SK-N-DZ (cell line): ENCODE data around the gene KCNIP4.
"Not testable (repeated sequence)": the region's sequence is repeated elsewhere in the genome, so short reads cannot be mapped to it uniquely, and the experiment has no call there.

Source experiments
- DNase-seq: peaks from one replicate; pipeline ENCODE4 v3.0.0-alpha.2; 2015; ENCODE audit warnings: low spot score

The KCNIP4 gene

DNA sequence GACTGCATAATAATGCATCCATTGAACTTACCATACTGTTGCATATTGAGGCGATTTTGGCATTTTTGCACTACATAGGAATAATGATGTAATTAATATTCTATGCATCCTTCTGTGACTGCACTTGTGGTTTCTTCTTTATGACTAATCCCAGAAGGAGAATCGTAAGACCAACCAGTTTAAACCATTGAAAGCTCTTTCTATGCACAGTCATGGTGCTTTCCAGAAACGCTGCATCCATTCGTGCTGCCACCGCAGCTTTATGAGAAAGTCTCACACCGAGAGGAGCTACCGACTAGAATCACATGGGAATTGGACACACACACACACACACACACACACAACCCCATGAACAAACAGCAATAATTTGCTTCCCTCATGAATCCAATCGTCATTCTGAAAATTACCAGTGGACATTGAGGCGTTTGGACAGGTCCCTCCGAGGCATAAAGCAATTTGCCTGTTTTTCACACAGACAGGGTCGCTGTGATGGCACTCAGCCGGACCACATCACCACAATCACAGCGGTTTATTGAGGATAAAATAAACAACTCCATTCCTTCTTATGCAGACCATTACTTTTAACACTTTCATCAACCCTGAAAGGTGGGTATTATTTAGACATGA is 1184.1 kb downstream of the KCNIP4 start:
- DNase-seq: no peak

DNA sequence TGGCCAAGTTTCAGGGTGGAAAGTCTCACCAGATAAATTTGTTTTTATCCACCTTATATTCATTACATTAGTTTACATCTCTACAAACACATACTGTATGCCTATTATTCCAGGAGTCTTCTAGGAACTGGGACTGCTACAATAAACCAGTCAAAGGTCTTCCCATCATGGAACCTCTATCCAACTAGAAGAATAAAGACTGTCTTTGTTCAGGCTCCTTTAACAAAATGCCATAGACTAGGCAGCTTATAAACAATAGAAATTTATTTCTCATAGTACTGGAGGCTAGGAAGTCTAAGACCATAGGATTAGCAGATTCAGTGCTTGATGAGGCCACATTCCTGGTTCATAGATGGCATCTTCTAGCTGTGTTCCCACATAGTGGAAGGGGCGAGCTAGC is 1186.7 kb downstream of the KCNIP4 start:
- no peak for DNase-seq

DNA sequence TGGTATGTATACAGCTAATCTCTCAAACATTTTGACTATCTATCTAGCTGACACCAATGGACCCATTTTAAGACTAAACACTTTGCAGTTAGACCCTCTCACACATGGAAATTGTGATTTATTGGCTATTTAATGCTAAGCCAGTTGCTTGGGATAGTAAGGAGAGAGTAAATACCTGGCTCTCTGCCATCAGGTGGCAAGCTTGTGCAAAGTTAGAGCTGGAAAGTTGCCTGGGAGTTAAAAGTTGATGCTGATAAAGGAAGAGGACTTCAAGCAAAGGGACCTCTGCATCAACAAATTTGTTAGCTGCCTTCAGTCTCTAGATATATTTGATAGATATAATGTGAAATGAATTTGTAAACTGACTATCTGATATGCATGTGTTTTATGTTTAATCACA is 1187.2 kb downstream of the KCNIP4 start:
- DNase-seq: no peak

DNA sequence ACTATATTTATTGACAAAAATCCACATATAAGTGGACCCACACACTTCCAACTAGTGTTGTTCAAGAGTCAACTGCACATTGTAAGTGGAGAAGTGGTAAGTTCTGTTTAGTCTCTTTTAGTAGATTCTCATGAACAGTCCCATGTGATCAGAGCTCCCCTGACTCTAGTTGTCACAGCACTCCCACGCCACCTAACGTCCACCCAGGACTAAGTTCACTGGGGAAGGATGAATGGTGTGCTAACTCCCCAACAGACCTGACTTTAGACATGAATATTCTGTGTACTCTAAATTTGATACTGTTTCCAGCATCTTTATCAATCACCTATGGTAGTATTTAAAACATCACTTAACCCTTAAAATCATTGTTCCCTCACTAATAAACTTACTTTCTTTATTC is 1188.5 kb downstream of the KCNIP4 start:
- DNase-seq: no peak

DNA sequence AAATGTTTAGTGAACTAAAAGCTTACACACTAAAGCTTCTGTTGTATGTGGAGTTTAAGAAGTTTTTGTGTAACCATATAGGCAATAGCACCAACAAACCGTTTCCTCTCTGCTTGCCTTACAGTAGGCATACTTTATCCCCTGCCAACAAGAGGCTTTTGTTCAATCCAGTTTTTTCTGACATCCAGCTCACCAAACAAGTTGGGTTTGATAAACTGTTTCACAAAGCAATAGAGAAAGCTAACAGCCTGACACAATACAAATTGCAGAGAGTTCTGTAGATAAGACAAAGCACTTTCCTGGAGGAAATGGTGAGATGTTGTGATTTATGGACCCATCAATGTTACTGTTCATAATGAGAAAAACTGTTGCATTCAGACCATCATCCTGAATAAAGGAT is 1194.5 kb downstream of the KCNIP4 start:
- DNase-seq: no peak

GRCh38 chr4:20752641-20753040 is 1195.9 kb downstream of the KCNIP4 start:
- no peak for DNase-seq

DNA sequence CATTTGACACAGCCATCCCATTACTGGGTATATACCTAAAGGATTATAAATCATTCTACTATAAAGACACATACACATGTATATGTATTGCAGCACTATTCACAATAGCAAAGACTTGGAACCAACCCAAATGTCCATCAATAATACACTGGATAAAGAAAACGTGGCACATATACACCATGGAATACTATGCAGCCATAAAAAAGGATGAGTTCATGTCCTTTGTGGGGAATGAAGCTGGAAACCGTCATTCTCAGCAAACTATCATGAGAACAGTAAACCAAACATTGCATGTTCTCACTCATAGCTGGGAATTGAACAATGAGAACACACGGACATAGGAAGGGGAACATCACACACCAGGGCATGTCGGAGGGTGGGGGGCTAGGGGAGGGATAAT is 1202.6 kb downstream of the KCNIP4 start:
- not testable (repeated sequence) for DNase-seq

DNA sequence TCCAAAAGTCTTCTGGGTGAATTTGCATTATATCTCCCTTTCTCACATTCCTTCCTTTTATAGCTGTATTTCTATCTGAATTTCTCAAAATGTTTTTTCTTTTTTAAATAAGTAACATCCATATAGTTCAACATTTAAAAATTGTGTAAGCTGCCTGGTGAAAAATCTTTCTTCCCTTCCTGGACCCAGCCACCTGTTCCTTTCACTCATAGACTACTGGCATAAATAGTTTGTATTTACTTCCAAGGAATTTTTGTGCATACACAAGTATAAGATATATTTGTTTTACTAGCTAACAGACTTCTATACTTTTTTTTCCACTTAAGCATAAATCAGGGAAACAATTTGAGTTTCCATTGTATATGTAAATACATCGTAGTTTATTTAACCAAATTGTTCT is 1212.6 kb downstream of the KCNIP4 start:
- no peak for DNase-seq

DNA sequence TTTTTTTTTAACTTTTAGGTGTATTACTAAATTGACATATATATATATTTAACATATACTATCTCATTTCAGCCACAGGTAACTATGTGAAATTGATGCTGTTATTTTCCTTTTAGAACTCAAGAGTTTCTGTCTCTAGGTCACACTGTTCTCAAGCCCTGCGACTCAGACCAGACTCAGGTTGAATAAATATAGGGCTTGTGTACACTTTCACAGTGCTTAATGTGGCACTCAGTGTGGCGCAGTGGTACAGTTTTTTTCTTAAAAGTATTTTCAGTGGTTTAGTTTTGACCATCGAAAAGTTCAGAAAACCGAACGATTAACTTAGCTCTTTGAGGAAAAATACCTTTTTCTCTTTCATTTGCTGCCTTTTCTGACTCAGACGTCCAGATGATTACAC is 1223.7 kb downstream of the KCNIP4 start:
- DNase-seq: no peak

DNA sequence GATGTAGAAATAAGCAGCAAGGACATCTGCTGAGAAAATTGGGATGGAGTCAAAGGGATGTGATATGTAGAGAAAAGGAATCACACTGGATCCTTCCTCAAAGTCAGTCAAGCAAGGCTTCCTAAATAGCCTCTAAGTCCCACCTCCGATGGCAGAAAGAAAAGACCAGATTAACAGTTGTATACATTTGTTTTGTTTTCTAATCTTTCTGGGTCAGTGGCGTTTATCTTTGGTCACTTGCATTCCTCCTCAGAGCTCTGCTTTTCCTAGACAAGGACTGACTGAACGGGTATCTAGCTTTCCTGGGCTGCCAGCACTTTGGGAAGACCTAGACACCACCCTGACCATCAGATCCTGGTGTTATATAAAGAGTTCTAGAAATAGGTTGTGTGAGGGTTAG is 1225.1 kb downstream of the KCNIP4 start:
- DNase-seq: no peak

DNA sequence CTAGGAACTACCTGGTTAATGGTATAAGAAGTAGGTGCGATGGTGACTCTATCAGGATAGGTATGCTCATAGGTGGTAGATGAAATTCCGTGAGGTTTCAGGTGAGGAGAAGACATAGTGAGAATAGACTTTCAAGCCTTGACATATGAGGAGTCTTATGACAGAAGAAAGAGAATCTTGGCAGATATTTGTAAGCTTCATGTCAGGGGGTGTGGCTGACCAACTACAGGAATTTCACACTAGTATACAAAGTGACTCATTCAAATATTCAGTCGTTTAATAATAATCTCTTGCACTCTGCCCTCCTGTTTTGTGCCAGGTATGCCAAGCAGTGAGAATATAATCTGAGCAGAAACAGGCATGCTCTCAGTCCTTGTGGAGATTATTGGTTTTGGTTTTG is 1225.6 kb downstream of the KCNIP4 start:
- no peak for DNase-seq

DNA sequence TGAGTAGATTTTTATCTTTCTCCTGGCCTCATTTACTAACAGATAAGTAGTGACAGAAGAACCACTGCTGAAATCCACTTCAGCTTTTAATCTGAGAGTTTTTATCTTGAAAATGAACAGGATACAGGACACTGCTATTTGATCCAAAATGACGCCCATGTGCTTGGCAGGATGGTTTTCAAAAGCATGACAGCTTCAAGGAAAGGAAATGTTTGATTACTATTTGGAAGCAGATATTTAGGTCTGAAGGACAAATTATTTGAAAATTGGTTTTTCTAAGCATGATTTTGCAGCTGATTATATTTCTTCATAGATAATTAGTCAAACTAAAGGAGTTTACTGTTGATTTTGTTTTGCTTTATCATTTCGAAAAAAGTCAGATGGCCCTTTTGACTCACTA is 1237.2 kb downstream of the KCNIP4 start:
- peak; percentile 99 for DNase-seq

GRCh38 chr4:20700007-20700761 is 1248.4 kb downstream of the KCNIP4 start, which contains the start of gene PACRGL:
TSS of gene PACRGL (plus strand) at chr4:20700458. CDS start at chr4:20704482, 4,024 bp downstream.
- peak; percentile 96 for DNase-seq

DNA sequence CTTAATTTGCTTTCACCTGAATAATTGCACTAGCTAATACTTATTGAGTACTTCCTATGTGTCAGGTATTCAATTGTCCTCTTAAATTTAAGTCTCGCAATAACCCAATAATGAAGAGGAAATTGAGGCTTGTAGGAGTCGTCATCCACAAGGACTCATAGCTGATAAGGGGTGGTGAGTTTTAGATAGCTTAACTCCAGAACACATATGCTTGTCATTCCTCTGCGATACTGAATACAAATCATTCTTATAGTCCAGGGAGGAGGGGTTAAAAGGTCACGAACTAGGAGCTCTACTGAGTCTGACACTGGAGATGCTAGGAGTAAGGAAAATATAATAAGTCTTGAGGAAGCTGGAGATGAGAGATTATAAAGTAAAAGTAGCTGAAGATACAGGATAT is 1249.8 kb downstream of the KCNIP4 start:
- no peak for DNase-seq

DNA sequence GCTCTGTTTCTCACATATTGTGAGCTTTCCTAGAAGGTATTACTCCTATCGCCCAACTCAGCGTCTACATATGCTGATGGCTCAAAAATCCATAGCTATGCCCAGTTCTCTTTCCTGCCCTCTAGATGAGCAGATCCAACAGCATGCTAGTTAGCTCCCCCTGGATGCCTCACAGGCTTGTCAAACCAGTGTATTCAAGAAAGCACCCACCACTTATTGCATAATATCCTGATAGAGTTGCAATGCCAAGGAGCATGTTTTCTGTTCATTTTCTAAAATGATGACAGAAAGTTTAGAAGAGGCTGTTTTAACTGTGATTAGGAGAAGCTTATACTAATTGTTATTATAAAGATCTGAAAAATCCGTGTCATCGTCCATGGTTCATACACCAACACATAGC is 1250.2 kb downstream of the KCNIP4 start:
- DNase-seq: no peak

DNA sequence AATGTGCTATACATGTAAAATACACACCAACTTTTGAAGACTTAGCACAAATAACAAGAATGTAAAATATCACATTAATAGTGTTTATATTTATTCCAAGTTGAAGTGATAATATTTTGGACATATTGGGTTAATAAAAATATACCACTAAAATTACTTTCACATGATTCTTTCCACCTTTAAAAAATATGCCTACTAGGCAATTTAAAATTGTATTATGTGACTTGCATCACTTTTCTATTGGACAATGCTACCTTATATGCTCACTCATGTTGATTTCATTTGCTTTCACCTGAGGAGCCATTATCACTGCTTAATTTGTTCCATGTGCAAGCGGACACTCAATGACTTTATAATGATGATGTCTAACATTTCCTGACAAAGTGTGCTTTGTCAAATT is 1251.8 kb downstream of the KCNIP4 start:
- no peak for DNase-seq

GRCh38 chr4:20687864-20688263 is 1260.7 kb downstream of the KCNIP4 start:
- no peak for DNase-seq

DNA sequence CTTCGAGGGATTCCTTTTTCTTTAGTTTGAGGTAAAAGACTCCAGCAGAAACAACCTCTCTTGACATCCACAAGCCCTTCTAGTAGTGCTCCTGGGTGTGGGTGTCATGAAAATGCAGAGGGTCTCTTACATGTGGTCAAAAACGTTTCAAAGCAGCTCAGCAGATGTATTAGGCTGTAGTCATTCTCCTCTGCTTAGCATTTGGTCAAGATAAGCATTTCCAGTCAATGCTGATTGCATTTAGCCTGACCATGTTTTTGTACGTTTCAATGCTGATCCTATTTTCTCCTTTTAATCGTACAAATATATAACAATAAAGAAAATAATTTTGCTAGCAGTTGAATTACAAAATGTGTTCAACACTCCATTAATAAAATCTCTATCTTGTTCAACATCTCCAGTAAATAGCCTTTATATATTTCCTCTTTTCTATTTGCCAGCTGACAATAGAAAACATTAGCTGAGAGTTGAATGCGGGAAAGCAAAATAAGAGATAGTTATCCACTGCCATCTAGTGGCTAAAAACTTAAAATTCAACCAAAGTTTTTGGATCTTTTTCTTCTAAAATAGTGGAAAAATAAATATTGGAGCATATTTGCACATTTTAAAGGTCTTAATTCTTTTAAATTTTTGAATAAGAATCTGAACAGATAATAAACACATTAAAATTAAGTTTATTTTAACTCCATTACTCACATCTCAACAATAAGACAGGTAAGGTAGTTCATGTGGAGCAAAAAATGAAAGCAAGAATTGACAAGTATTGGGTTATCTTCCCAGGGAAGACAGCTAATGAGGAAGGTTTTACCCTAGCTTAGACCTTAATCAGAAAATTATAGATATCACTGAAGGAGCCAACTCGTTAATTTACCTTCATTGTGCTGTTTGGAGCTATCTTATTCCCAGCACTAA is 1263.5 kb downstream of the KCNIP4 start:
- DNase-seq: peak; percentile 57

- no peak for DNase-seq
Measured at GRCh38 chr4:20683766-20684165, 1264.8 kb downstream of the KCNIP4 start.

DNA sequence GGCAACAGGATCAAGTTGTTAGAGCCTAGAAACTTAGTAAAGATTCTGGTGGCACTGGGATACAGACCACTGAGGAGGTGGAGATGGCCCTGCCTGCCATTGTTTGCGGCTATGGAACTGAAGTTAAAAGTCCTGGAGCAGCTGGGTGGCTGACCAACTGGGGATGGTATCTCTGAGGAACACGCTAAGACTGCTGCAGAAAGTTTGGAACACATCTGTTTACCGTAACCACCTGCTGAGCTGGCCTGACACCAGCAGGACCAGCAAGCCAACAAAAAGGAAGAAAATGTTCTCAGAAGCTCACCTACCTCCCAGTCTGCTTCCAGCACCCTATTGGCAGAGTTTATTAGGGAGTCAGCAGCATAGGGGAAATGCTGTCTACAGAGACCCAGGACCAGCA is 1265.7 kb downstream of the KCNIP4 start:
- DNase-seq: no peak

DNA sequence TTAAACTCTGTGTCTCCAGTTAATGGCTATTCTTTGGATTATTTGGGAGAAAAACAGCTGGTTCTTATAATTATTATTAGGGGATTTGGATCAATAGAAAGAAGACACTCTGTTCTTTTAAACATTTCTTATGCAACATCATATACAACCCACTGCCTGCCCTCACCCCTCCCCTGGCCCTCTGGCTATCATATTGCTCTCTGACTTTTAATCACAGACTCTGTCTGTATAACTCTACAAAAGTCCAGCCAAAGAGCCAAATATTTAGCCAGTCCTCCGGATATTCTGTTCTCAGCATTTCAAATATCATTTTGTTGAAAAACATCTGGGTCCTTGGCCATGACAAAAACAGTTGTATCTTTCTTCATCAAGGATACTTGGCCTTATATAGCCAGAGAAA is 1267.3 kb downstream of the KCNIP4 start:
- no peak for DNase-seq

DNA sequence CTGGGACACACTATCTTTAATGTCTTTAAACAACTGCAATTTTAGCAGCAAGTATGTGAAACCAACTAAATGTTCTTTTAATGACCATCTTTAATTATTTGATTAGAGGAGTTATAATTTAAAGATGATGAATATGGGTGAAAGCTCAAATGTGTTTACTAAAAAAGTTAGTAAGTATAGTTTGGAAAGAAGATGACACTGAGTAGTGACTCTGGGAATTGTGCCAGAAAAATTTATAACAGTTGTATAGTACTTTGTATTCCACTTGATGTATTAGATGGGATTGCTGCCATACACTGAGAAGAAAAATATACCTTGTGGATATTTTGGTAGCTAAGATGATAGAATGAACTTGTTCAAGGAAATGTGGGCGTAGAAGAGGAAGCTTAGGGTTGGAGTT is 1267.8 kb downstream of the KCNIP4 start:
- DNase-seq: no peak
